ENCODE measurements around the gene PPP2R2D.

Gene PPP2R2D

GRCh38 chr10:131900350-131901152 lies at the start of gene PPP2R2D:
TSS of gene PPP2R2D (plus strand) at chr10:131901008. CDS start at chr10:131901149, 141 bp downstream.
- no peak for TF ChIP-seq CTCF (IDR thresholded peaks at IDR 0.05)
- TF ChIP-seq ZFX (IDR thresholded peaks at IDR 0.05; ENCODE audit: borderline replicate concordance): no peak
- peak within 1 kb of the TSS; percentile 73 for H3K27ac ChIP-seq

GRCh38 chr10:131851346-131851745 lies 49.5 kb upstream of the PPP2R2D start:
- no peak overlapping the region for H3K27ac ChIP-seq
- TF ChIP-seq ZFX (IDR thresholded peaks at IDR 0.05; ENCODE audit: borderline replicate concordance): no peak
- TF ChIP-seq CTCF (IDR thresholded peaks at IDR 0.05): no peak

- no peak overlapping the region for H3K27ac ChIP-seq
- TF ChIP-seq ZFX (IDR thresholded peaks at IDR 0.05; ENCODE audit: borderline replicate concordance) (no peak), CTCF (IDR thresholded peaks at IDR 0.05) (no peak)
Measured at GRCh38 chr10:131852176-131852822, 48.5 kb upstream of the PPP2R2D start.

- TF ChIP-seq ZFX (IDR thresholded peaks at IDR 0.05; ENCODE audit: borderline replicate concordance) (no peak), CTCF (IDR thresholded peaks at IDR 0.05) (0 out of 2 replicates have a peak, but pooled peaks have one; percentile 7)
- no peak overlapping the region for H3K27ac ChIP-seq
Measured at GRCh38 chr10:131852823-131853609, 47.8 kb upstream of the PPP2R2D start.

- no peak overlapping the region for H3K27ac ChIP-seq
- TF ChIP-seq CTCF (IDR thresholded peaks at IDR 0.05) (no peak), ZFX (IDR thresholded peaks at IDR 0.05; ENCODE audit: borderline replicate concordance) (no peak)
Measured at GRCh38 chr10:131853610-131853964, 47.2 kb upstream of the PPP2R2D start.

GRCh38 chr10:131854579-131855335 lies 46.1 kb upstream of the PPP2R2D start:
- no peak for TF ChIP-seq CTCF (IDR thresholded peaks at IDR 0.05)
- no peak for TF ChIP-seq ZFX (IDR thresholded peaks at IDR 0.05; ENCODE audit: borderline replicate concordance)
- no peak overlapping the region for H3K27ac ChIP-seq

Data from 22Rv1 (cell line).